ENCODE measurements around the gene PCDHA1. TPM values are rescaled to one million over a fixed set of nuclear protein-coding genes. Genes with fewer than 3 reads are reported as not detected.

Gene PCDHA1
- total RNA-seq, 1 experiment from 2014 or later: not detected

DNA sequence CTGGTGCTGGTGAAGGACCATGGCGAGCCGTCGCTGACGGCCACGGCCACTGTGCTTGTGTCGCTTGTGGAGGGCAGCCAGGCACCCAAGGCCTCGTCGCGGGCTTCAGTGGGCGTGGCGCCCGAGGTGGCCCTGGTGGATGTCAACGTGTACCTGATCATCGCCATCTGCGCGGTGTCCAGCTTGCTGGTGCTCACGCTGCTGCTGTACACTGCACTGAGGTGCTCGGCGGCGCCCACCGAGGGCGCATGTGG, 72.0 kb downstream of the PCDHA1 start:
- no peak for ATAC-seq
- H3K36me3 ChIP-seq (ENCODE audit: control insufficient read depth, insufficient read depth, low read length): no peaks in the 10 kb centered on the region
- H3K9me3 ChIP-seq (ENCODE audit: control insufficient read depth, insufficient read depth, low read depth, low read length): no peaks in the 10 kb centered on the region
- TF ChIP-seq POLR2AphosphoS5 (IDR thresholded peaks at IDR 0.05; ENCODE audit: low read depth, low read length): no peak
- TF ChIP-seq TCF7L2 (IDR thresholded peaks at IDR 0.05; ENCODE audit: low read depth, low read length): no peak
- TF ChIP-seq, protein P1, sequence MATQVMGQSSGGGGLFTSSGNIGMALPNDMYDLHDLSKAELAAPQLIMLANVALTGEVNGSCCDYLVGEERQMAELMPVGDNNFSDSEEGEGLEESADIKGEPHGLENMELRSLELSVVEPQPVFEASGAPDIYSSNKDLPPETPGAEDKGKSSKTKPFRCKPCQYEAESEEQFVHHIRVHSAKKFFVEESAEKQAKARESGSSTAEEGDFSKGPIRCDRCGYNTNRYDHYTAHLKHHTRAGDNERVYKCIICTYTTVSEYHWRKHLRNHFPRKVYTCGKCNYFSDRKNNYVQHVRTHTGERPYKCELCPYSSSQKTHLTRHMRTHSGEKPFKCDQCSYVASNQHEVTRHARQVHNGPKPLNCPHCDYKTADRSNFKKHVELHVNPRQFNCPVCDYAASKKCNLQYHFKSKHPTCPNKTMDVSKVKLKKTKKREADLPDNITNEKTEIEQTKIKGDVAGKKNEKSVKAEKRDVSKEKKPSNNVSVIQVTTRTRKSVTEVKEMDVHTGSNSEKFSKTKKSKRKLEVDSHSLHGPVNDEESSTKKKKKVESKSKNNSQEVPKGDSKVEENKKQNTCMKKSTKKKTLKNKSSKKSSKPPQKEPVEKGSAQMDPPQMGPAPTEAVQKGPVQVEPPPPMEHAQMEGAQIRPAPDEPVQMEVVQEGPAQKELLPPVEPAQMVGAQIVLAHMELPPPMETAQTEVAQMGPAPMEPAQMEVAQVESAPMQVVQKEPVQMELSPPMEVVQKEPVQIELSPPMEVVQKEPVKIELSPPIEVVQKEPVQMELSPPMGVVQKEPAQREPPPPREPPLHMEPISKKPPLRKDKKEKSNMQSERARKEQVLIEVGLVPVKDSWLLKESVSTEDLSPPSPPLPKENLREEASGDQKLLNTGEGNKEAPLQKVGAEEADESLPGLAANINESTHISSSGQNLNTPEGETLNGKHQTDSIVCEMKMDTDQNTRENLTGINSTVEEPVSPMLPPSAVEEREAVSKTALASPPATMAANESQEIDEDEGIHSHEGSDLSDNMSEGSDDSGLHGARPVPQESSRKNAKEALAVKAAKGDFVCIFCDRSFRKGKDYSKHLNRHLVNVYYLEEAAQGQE (IDR thresholded peaks at IDR 0.05; ENCODE audit: insufficient read depth in 1 of 2, low read depth in 2 of 2, low read length in 1 of 2): no peak
- TF ChIP-seq SIN3A (IDR thresholded peaks at IDR 0.05; ENCODE audit: borderline replicate concordance, insufficient read depth, low read depth, low read length): no peak
- TF ChIP-seq, protein P2, sequence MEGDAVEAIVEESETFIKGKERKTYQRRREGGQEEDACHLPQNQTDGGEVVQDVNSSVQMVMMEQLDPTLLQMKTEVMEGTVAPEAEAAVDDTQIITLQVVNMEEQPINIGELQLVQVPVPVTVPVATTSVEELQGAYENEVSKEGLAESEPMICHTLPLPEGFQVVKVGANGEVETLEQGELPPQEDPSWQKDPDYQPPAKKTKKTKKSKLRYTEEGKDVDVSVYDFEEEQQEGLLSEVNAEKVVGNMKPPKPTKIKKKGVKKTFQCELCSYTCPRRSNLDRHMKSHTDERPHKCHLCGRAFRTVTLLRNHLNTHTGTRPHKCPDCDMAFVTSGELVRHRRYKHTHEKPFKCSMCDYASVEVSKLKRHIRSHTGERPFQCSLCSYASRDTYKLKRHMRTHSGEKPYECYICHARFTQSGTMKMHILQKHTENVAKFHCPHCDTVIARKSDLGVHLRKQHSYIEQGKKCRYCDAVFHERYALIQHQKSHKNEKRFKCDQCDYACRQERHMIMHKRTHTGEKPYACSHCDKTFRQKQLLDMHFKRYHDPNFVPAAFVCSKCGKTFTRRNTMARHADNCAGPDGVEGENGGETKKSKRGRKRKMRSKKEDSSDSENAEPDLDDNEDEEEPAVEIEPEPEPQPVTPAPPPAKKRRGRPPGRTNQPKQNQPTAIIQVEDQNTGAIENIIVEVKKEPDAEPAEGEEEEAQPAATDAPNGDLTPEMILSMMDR (IDR thresholded peaks at IDR 0.05): no peak
- BruUV-seq (replicated peaks): no TSS peak
- no peak overlapping the region for H3K4me3 ChIP-seq (ENCODE audit: low read depth in 2 of 2, low read length in 2 of 2)
- no peaks in the 10 kb centered on the region for H3K4me1 ChIP-seq (ENCODE audit: control insufficient read depth, insufficient read depth, low read length)
- ChIA-PET POLR2A (no interaction called here), CTCF (no interaction called here)
- no peaks in the 10 kb centered on the region for H3K27me3 ChIP-seq (ENCODE audit: control insufficient read depth, insufficient read depth, low read length)
- no peak overlapping the region for H3K27ac ChIP-seq (ENCODE audit: low read length)
- intact Hi-C loops (cut with micrococcal nuclease; ENCODE audit: unreplicated experiment) (no loop called here), in situ Hi-C loops (cut with HindIII; ENCODE audit: low pct_unique_long_range_greater_than_20kb, low sequenced_read_pairs) (no loop called here)
- DNase-seq (ENCODE audit: low read depth, low spot score): no peak

DNA sequence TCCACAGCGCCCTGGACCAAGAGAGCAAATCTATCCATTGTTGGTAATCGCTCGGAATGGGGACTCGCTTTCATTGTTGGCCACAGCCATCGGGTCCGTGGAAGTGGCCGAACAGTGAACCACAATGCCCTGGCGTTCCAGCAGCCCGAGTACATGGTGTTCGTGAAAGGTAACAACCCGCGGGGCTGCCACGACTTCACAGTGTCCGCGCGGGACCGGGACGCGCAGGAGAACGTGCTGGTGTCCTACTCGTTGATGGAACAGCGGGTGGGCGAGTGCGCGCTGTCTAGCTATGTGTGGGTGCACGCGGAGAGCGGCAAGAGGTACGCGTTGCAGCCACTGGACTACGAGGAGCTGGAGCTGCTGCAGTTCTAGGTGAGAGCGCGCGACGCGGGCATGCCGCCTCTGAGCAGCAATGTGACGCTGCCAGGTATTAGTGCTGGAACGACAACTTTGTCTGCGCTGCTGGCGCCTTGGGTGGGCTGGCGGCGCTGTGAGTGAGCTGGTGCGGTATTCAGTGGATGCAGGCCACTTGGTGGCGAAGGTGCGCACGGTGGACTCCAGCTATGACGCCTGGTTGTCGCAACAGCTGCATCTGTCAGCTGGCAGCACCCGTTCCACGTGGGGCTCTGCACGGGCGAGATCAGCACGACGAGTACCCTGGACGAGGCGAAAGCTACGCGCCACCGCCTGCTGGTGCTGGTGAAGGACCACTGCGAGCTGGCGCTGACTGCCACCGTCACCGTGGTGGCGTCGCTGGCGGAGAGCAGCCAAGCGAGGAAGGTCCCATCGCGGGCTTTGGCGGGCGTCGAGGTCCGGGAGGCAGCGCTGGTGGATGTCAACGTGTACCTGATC, 76.7 kb downstream of the PCDHA1 start:
- no TSS peak for BruUV-seq (replicated peaks)
- TF ChIP-seq POLR2AphosphoS5 (IDR thresholded peaks at IDR 0.05; ENCODE audit: low read depth, low read length) (no peak), TCF7L2 (IDR thresholded peaks at IDR 0.05; ENCODE audit: low read depth, low read length) (no peak), SIN3A (IDR thresholded peaks at IDR 0.05; ENCODE audit: borderline replicate concordance, insufficient read depth, low read depth, low read length) (no peak)
- TF ChIP-seq, protein P2 (IDR thresholded peaks at IDR 0.05): no peak
- TF ChIP-seq, protein P1 (IDR thresholded peaks at IDR 0.05; ENCODE audit: insufficient read depth in 1 of 2, low read depth in 2 of 2, low read length in 1 of 2): no peak
- H3K27me3 ChIP-seq (ENCODE audit: control insufficient read depth, insufficient read depth, low read length): no peaks in the 10 kb centered on the region
- H3K27ac ChIP-seq (ENCODE audit: low read length): no peak overlapping the region
- ChIA-PET POLR2A (no interaction called here), CTCF (interaction anchor here (1.4 kb wide), 1 partner anchor 21 kb away, joined by 3 read pairs; no protein-coding TSS in a partner anchor)
- H3K4me3 ChIP-seq (ENCODE audit: low read depth in 2 of 2, low read length in 2 of 2): no peak overlapping the region
- intact Hi-C loops (cut with micrococcal nuclease; ENCODE audit: unreplicated experiment): no loop called here
- no peaks in the 10 kb centered on the region for H3K4me1 ChIP-seq (ENCODE audit: control insufficient read depth, insufficient read depth, low read length)
- in situ Hi-C loops (cut with HindIII; ENCODE audit: low pct_unique_long_range_greater_than_20kb, low sequenced_read_pairs): no loop called here
- H3K9me3 ChIP-seq (ENCODE audit: control insufficient read depth, insufficient read depth, low read depth, low read length): no peaks in the 10 kb centered on the region
- no peak for DNase-seq (ENCODE audit: low read depth, low spot score)
- ATAC-seq: no peak
- H3K36me3 ChIP-seq (ENCODE audit: control insufficient read depth, insufficient read depth, low read length): no peaks in the 10 kb centered on the region
